H1 (cell line): Measurements from ENCODE around the gene AGFG1. TPM values are rescaled to one million over a fixed set of nuclear protein-coding genes. Genes with fewer than 3 reads are reported as not detected.

Experiments
- CTCF ChIA-PET: fragments of 300-600 bp; sonication (Branson Sonifier 250); formaldehyde crosslinking; loops from one replicate; lab custom pipeline; 2021; ENCODE audit not compliant: partially characterized antibody; lab: Charles Lee
- POLR2A ChIA-PET: fragments of 300-600 bp; sonication (Branson Sonifier 250); formaldehyde crosslinking; loops from one replicate; lab custom pipeline; 2021; ENCODE audit warnings: inconsistent platforms; ENCODE audit not compliant: partially characterized antibody; lab: Charles Lee
- DNase-seq, 2 experiments: peaks; one replicate each; pipeline versions ENCODE4 v3.0.0 to v3.0.0-alpha.2; 2010 to 2022; ENCODE audit warnings: low spot score in 2 of 2, low read depth in 1 of 2, mixed read lengths in 1 of 2
- FAIRE-seq: peaks from 2 replicates; lab custom pipeline; 2011; peaks lifted over from hg19 to GRCh38; lab: Jason Lieb, UNC
- H2AFZ ChIP-seq: 2 replicates; pipeline ENCODE4 v1.8.1; 2012; ENCODE audit warnings: low read length, inconsistent platforms
- H2AK5ac ChIP-seq: 2 replicates; pipeline ENCODE4 v1.6.1; 2013; ENCODE audit warnings: low read depth, low read length
- H2BK120ac ChIP-seq: replicated peaks from 2 replicates; pipeline ENCODE3; 2013; ENCODE audit warnings: low read depth, low read length, inconsistent platforms
- H2BK12ac ChIP-seq: 2 replicates; pipeline ENCODE4 v1.6.1; 2013; ENCODE audit warnings: low read depth, low read length
- H2BK15ac ChIP-seq: 2 replicates; pipeline ENCODE4 v1.6.1; 2013; ENCODE audit warnings: low read length
- H2BK20ac ChIP-seq: 2 replicates; pipeline ENCODE4 v1.6.1; 2013; ENCODE audit warnings: low read length
- H2BK5ac ChIP-seq: 2 replicates; pipeline ENCODE4 v1.6.1; 2013; ENCODE audit warnings: low read depth, low read length
- H3K14ac ChIP-seq: 2 replicates; pipeline ENCODE4 v1.6.1; 2013; ENCODE audit warnings: inconsistent platforms; ENCODE audit not compliant: insufficient read length
- H3K18ac ChIP-seq: 2 replicates; pipeline ENCODE4 v1.6.1; 2013; ENCODE audit warnings: low read length; ENCODE audit errors: extremely low read depth
- H3K23ac ChIP-seq: 2 replicates; pipeline ENCODE4 v1.6.1; 2013; ENCODE audit warnings: inconsistent platforms; ENCODE audit not compliant: insufficient read length
- H3K23me2 ChIP-seq: 2 replicates; pipeline ENCODE4 v1.6.1; 2013; ENCODE audit warnings: low read depth, low read length
- H3K27ac ChIP-seq: 2 replicates; pipeline ENCODE4 v1.6.1; 2011; ENCODE audit warnings: low read depth, low read length, inconsistent platforms
- H3K27me3 ChIP-seq, 4 experiments: replicated peaks in 1 of 4; 1 replicate in 1 of 4; 2 replicates in 3 of 4; pipeline versions ENCODE4 v1.6.1 to v1.8.1; 2011 to 2013; ENCODE audit warnings: low read length in 3 of 4, mild to moderate bottlenecking in 3 of 4, inconsistent platforms in 2 of 4, mixed read lengths in 2 of 4, moderate library complexity in 1 of 4; ENCODE audit not compliant: control insufficient read depth in 3 of 4, insufficient read depth in 3 of 4; ENCODE audit errors: extremely low read depth in 1 of 4
- H3K36me3 ChIP-seq, 4 experiments: 2 replicates each; pipeline versions ENCODE4 v1.6.1 to v1.8.1; 2011 to 2013; ENCODE audit warnings: mild to moderate bottlenecking in 4 of 4, low read length in 3 of 4, moderate library complexity in 2 of 4, control low read depth in 1 of 4, inconsistent platforms in 1 of 4; ENCODE audit not compliant: insufficient read depth in 4 of 4, control insufficient read depth in 2 of 4
- H3K4ac ChIP-seq: replicated peaks from 2 replicates; pipeline ENCODE3; 2013; ENCODE audit warnings: low read length, low read depth, mixed read lengths, inconsistent platforms; ENCODE audit not compliant: insufficient read length
- H3K4me1 ChIP-seq, 4 experiments: replicated peaks in 1 of 4; 1 replicate in 1 of 4; 2 replicates in 3 of 4; pipeline versions ENCODE4 v1.6.1 to v1.8.1; 2011 to 2013; ENCODE audit warnings: low read length in 3 of 4, inconsistent platforms in 2 of 4, mixed read lengths in 1 of 4; ENCODE audit not compliant: insufficient read depth in 4 of 4, control insufficient read depth in 3 of 4
- H3K4me2 ChIP-seq, 2 experiments: 2 replicates each; pipeline versions ENCODE4 v1.6.1 to v1.8.1; 2011 to 2013; ENCODE audit warnings: low read depth in 2 of 2, low read length in 2 of 2, control low read depth in 1 of 2, inconsistent platforms in 1 of 2, mild to moderate bottlenecking in 1 of 2; ENCODE audit not compliant: insufficient read depth in 1 of 2
- H3K4me3 ChIP-seq, 4 experiments: fragments of 200-600, 300-600 bp in 1 of 4; sonication (generic), shearing (Covaris generic), sonication (Bioruptor Twin) in 1 of 4; 2 replicates each; pipeline versions ENCODE4 v1.5.1 to v1.8.1; 2011 to 2016; ENCODE audit warnings: low read length in 4 of 4, low read depth in 3 of 4, control low read depth in 2 of 4, inconsistent platforms in 2 of 4, mild to moderate bottlenecking in 2 of 4, mixed read lengths in 1 of 4, moderate library complexity in 1 of 4; ENCODE audit not compliant: insufficient read depth in 2 of 4; ENCODE audit errors: extremely low read depth in 1 of 4
- H3K56ac ChIP-seq: replicated peaks from 2 replicates; pipeline ENCODE3; 2013; ENCODE audit warnings: low read depth, mild to moderate bottlenecking, mixed read lengths, low read length, inconsistent platforms; ENCODE audit not compliant: insufficient read length
- H3K79me1 ChIP-seq: 2 replicates; pipeline ENCODE4 v1.6.1; 2013; ENCODE audit warnings: low read depth, low read length, control low read depth
- H3K79me2 ChIP-seq, 2 experiments: 2 replicates each; pipeline versions ENCODE4 v1.6.1 to v1.8.1; 2012 to 2013; ENCODE audit warnings: low read length in 2 of 2, mild to moderate bottlenecking in 2 of 2, inconsistent platforms in 1 of 2; ENCODE audit not compliant: insufficient read depth in 2 of 2, control insufficient read depth in 1 of 2
- H3K9ac ChIP-seq, 4 experiments: replicated peaks in 1 of 4; 1 replicate in 1 of 4; 2 replicates in 3 of 4; pipeline versions ENCODE4 v1.6.1 to v1.8.1; 2011 to 2013; ENCODE audit warnings: low read depth in 3 of 4, low read length in 3 of 4, control low read depth in 2 of 4, mild to moderate bottlenecking in 2 of 4, moderate library complexity in 2 of 4, inconsistent platforms in 1 of 4; ENCODE audit errors: extremely low read depth in 1 of 4
- H3K9me3 ChIP-seq, 2 experiments: 2 replicates each; pipeline versions ENCODE4 v1.6.1 to v1.8.1; 2012 to 2013; ENCODE audit warnings: mild to moderate bottlenecking in 2 of 2, moderate library complexity in 2 of 2, control low read depth in 1 of 2, inconsistent platforms in 1 of 2, low read depth in 1 of 2, low read length in 1 of 2, mixed read lengths in 1 of 2; ENCODE audit not compliant: insufficient read depth in 2 of 2
- H4K20me1 ChIP-seq, 2 experiments: replicated peaks in 1 of 2; 2 replicates each; pipeline versions ENCODE3 to v1.8.1; 2011 to 2013; ENCODE audit warnings: inconsistent platforms in 2 of 2, low read length in 2 of 2, mild to moderate bottlenecking in 1 of 2; ENCODE audit not compliant: insufficient read depth in 2 of 2, control insufficient read depth in 1 of 2
- H4K5ac ChIP-seq: 2 replicates; pipeline ENCODE4 v1.6.1; 2013; ENCODE audit warnings: low read length, low read depth, mixed read lengths, inconsistent platforms; ENCODE audit not compliant: insufficient read length
- H4K8ac ChIP-seq: 2 replicates; pipeline ENCODE4 v1.8.0; 2013; ENCODE audit warnings: mild to moderate bottlenecking, moderate library complexity, low read length, inconsistent platforms; ENCODE audit not compliant: insufficient read depth; ENCODE audit errors: extremely low read depth
- H4K91ac ChIP-seq: replicated peaks from 2 replicates; pipeline ENCODE3; 2013; ENCODE audit warnings: low read length, mixed read lengths, inconsistent platforms; ENCODE audit not compliant: insufficient read length
- ASH2L ChIP-seq: fragments of 200-600, 300-600 bp; sonication (generic); IDR thresholded peaks from one replicate; pipeline ENCODE4 v1.7.1; 2017; ENCODE audit warnings: low read length
- EZH2 ChIP-seq: fragments of 200-600 bp; sonication (generic); IDR thresholded peaks from 2 replicates; pipeline ENCODE4 v1.7.1; 2012; ENCODE audit warnings: low read depth, mild to moderate bottlenecking, moderate library complexity, low read length, inconsistent platforms; ENCODE audit not compliant: severe bottlenecking
- HDAC6 ChIP-seq: IDR thresholded peaks from one replicate; pipeline ENCODE4 v1.7.1; 2012; ENCODE audit warnings: low read depth, mild to moderate bottlenecking, inconsistent platforms, low read length, moderate library complexity
- JUN ChIP-seq: IDR thresholded peaks from 2 replicates; pipeline ENCODE4 v1.6.1; 2011; ENCODE audit warnings: low read depth, mild to moderate bottlenecking, improper control_type of control experiment, low read length
- MAX ChIP-seq: IDR thresholded peaks from 2 replicates; pipeline ENCODE4 v1.6.1; 2012; ENCODE audit warnings: inconsistent platforms
- RFX5 ChIP-seq: IDR thresholded peaks from 2 replicates; pipeline ENCODE4 v1.6.1; 2011; ENCODE audit warnings: low read depth, low read length, improper control_type of control experiment, borderline replicate concordance
- RXRA ChIP-seq: IDR thresholded peaks from 2 replicates; pipeline ENCODE4 v1.6.1; 2011; ENCODE audit warnings: low read depth, mild to moderate bottlenecking, low read length, moderate library complexity; ENCODE audit not compliant: insufficient read depth
- SAP30 ChIP-seq: fragments of 300-600 bp; sonication (generic); IDR thresholded peaks from 2 replicates; pipeline ENCODE4 v1.7.1; 2012; ENCODE audit warnings: low read length, moderate library complexity, mild to moderate bottlenecking, inconsistent platforms; ENCODE audit not compliant: insufficient read depth, insufficient replicate concordance
- SIN3A ChIP-seq, 2 experiments: IDR thresholded peaks in 1 of 2; conservative IDR thresholded peaks in 1 of 2; 2 replicates each; pipeline ENCODE4 v1.6.1; 2011 to 2012; ENCODE audit warnings: low read length in 2 of 2, improper control_type of control experiment in 1 of 2, low read depth in 1 of 2, mild to moderate bottlenecking in 1 of 2
- SRF ChIP-seq: IDR thresholded peaks from 2 replicates; pipeline ENCODE4 v1.6.1; 2011; ENCODE audit warnings: mild to moderate bottlenecking, low read depth, low read length, moderate library complexity
- TAF7 ChIP-seq: optimal IDR thresholded peaks from 2 replicates; pipeline ENCODE3; 2011; ENCODE audit warnings: low read depth, mild to moderate bottlenecking, inconsistent platforms, low read length, moderate library complexity, borderline replicate concordance
- TCF12 ChIP-seq: IDR thresholded peaks from 2 replicates; pipeline ENCODE4 v1.6.1; 2011; ENCODE audit warnings: low read depth, mild to moderate bottlenecking, low read length
- WGBS, 2 experiments: shearing (Covaris generic) in 1 of 2; methylation state at CpG; one replicate each; pipeline versions ENCODE4 v1.1.6 to v1.1.7; 2013 to 2015; ENCODE audit warnings: low lambda C conversion rate in 2 of 2, mixed read lengths in 2 of 2, inconsistent platforms in 1 of 2, low coverage in 1 of 2, missing lambda C conversion rate in 1 of 2; ENCODE audit not compliant: insufficient replicate concordance in 2 of 2, insufficient coverage in 1 of 2, insufficient read length in 1 of 2; ENCODE audit errors: extremely low coverage in 1 of 2, missing lambda C conversion rate in 1 of 2; 5-methylcytosine and 5-hydroxymethylcytosine counted together
- polyA plus RNA-seq, 7 experiments: library from polyadenylated mRNA; depleted of rRNA in 3 of 7; stranded (reverse) in 5 of 7; unstranded in 2 of 7; fragments of >200 nt in 5 of 7; fragments of 200-250 nt in 2 of 7; gene quantifications; 1 replicate in 5 of 7; 2 replicates in 1 of 7; 4 replicates in 1 of 7; pipeline versions ENCODE4 v1.2.1 to v1.2.3, GENCODE V29; 2011 to 2013; ENCODE audit warnings: missing spikeins in 2 of 7, mixed read lengths in 2 of 7
- total RNA-seq: library from RNA; stranded (reverse); fragmentation: NEBNext Ultra II Directional; extraction: Animal tissue kit (Norgen Biotek cat#: 25700); gene quantifications from 2 replicates; pipeline ENCODE4 v1.2.1, GENCODE V29; 2021

AGFG1 gene
- total and polyA plus RNA-seq, 2 of the 8 experiments (the other 6 are each of a cell fraction or from before 2014, with no cell fraction given) = 102 to 147 TPM

- 88% methylated on average over 3 of the region's 3 CpGs; no CpG with 5 or more reads in 1 of the 2 experiments for WGBS, 2 experiments
- Histone ChIP-seq H3K27ac (no peak overlapping the region), H2AFZ (no peak overlapping the region), H3K18ac (no peak overlapping the region), H3K4me2 (no peak overlapping the region), H3K9ac (no peak overlapping the region; a peak in 1 of 7 replicates), H4K91ac (no peak overlapping the region), H2BK15ac (no peak overlapping the region), H4K8ac (no peak overlapping the region; the same call in 1 of the 2 replicates), H2BK20ac (no peak overlapping the region), H3K27me3 (no peaks in the 10 kb centered on the region), H3K4ac (no peak overlapping the region), H3K23me2 (no peaks in the 10 kb centered on the region), H3K56ac (no peak overlapping the region), H2AK5ac (no peak overlapping the region), H3K79me2 (0 out of 4 replicates have a peak, but pooled peaks cover 0 to 2% of the 10 kb centered on the region in 2 experiments), H2BK120ac (no peak overlapping the region), H2BK12ac (no peak overlapping the region), H4K5ac (no peak overlapping the region), H4K20me1 (no peaks in the 10 kb centered on the region), H3K4me1 (no peaks in the 10 kb centered on the region), H3K4me3 (no peak overlapping the region), H3K9me3 (no peaks in the 10 kb centered on the region), H3K23ac (no peak overlapping the region), H3K79me1 (no peaks in the 10 kb centered on the region), H2BK5ac (no peak overlapping the region), H3K14ac (no peak overlapping the region), H3K36me3 (peaks cover 6 to 86% (median 27%) of the 10 kb centered on the region in 4 experiments; a peak in 7 of 8 replicates)
- no peak for DNase-seq
- TF ChIP-seq TCF12 = no peak
- TF ChIP-seq SRF = no peak
- no peak for TF ChIP-seq RXRA
- TF ChIP-seq TAF7 = no peak
- no peak for TF ChIP-seq MAX
- no peak for TF ChIP-seq EZH2
- TF ChIP-seq SAP30 = no peak
- TF ChIP-seq HDAC6 = no peak
- TF ChIP-seq ASH2L = no peak
- TF ChIP-seq SIN3A (conservative IDR thresholded peaks at IDR 0.05 in 1 of 2, IDR thresholded peaks at IDR 0.05 in 1 of 2; ENCODE audit: low read depth in 1 of 2, low read length in 2 of 2) = no peak
- TF ChIP-seq RFX5 = no peak
- TF ChIP-seq JUN = no peak
- ChIA-PET CTCF (interaction anchor here (1.2 kb wide), 1 partner anchor 64 kb away, joined by 3 read pairs; no protein-coding TSS in a partner anchor), POLR2A (no interaction called here)
- FAIRE-seq = no peak
These were observed 62.8 kb downstream of the AGFG1 start for GRCh38 chr2:227534714-227535113.
